Dendritic cell treated with granulocyte-macrophage colony-stimulating factor and Interleukin-4, amounts not matched to agents 40 ng/mL and 50 ng/mL, for 4 days (primary cell): ENCODE measurements around the gene NHLRC2.
"Not testable (repeated sequence)": the region's sequence is repeated elsewhere in the genome, so short reads cannot be mapped to it uniquely, and the experiment has no call there.

ENCODE experiments used
- H3K27ac Mint-ChIP-seq: one replicate; pipeline ENCODE4 v1.8.0; 2022; ENCODE audit warnings: mild to moderate bottlenecking, mixed read lengths
- H3K27me3 Mint-ChIP-seq: one replicate; pipeline ENCODE4 v1.8.0; 2022; ENCODE audit warnings: mild to moderate bottlenecking, mixed read lengths
- H3K36me3 Mint-ChIP-seq: one replicate; pipeline ENCODE4 v1.8.0; 2022; ENCODE audit warnings: low read depth, mixed read lengths
- H3K4me1 Mint-ChIP-seq: one replicate; pipeline ENCODE4 v1.8.0; 2022; ENCODE audit warnings: low read depth, mixed read lengths
- H3K4me3 Mint-ChIP-seq: one replicate; pipeline ENCODE4 v1.8.0; 2022; ENCODE audit warnings: mild to moderate bottlenecking, moderate library complexity, mixed read lengths
- H3K9me3 Mint-ChIP-seq: one replicate; pipeline ENCODE4 v1.8.0; 2022; ENCODE audit warnings: mixed read lengths
- intact Hi-C: fragments of 100-400 bp; cut with micrococcal nuclease; formaldehyde crosslinking; loops from one replicate; pipeline ENCODE4 v1.15.0; 2022

Gene NHLRC2

DNA sequence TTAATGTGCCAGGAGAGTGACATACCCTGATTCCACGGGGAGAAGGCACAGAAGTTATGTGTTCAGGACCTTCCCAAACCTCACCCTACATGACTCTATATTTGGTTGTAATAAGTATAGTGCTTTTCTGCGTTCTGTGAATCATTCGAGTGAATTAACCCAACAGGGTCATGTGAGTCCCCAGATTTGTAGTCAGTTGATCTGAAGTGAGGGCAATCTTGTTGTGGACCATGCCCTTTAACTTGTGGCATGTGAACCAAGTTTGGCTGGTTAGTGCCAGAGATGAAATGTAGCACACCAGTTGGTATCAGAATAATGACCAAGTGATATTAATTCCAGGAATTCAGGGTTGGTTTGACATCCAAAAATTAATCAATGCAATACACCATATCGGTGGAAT is 70.2 kb downstream of the NHLRC2 start:
- Mint-ChIP-seq H3K9me3 (peaks cover 8% of the 10 kb centered on the region), H3K4me1 (peaks cover 8% of the 10 kb centered on the region), H3K4me3 (no peak overlapping the region), H3K27ac (no peak overlapping the region), H3K27me3 (peaks cover 10% of the 10 kb centered on the region), H3K36me3 (no peaks in the 10 kb centered on the region)
- intact Hi-C loops: loop anchor here (5.0 kb wide), 1 partner anchor 178 kb away; no protein-coding TSS in a partner anchor

DNA sequence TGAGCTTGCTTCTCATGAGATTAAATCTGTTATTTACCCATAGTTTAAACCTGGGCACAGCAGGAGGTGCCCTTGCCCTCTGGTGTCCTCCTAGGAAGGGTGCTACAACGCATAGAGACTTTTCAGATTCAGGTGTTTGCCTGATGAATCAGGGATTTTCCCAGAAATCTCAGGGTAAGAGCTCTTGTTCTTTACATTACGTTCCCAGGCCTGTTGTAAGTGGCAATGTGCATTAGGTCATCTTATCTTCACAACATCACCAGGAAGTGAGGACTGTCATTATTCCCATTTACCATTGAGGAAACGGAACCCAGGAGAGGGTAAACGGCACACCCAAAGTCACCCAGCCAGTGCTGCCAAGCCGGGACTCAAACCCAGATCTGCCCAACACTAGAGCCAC is 73.0 kb downstream of the NHLRC2 start:
- Mint-ChIP-seq H3K27me3 (peaks cover 10% of the 10 kb centered on the region), H3K36me3 (no peaks in the 10 kb centered on the region)

DNA sequence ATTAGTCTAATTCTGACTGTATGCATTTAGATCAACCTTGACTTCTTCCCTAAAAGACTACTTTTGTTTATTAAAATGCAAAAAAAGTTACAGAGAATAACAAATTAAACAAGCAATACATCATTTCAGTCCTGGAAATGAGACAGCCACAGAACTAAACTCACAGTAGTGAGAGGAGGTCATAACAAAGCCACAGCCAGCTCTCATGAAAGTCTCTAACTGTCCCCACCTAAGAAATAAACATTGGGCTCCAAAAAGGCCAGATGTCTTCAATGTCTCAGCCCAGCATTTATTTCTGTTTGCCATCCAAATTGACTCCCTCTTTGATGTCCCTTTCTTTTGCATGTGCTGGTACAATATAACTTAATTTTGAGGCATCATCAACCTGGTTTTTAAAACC is 74.4 kb downstream of the NHLRC2 start:
- Mint-ChIP-seq H3K36me3 (no peaks in the 10 kb centered on the region), H3K4me1 (peaks cover 8% of the 10 kb centered on the region)

More for the DNA sequence above, 73.0 kb downstream of the NHLRC2 start:
- Mint-ChIP-seq H3K9me3 (peaks cover 8% of the 10 kb centered on the region), H3K27ac (no peak overlapping the region), H3K4me1 (peaks cover 8% of the 10 kb centered on the region), H3K4me3 (no peak overlapping the region)
- intact Hi-C loops: loop anchor here (5.0 kb wide), 1 partner anchor 175 kb away; no protein-coding TSS in a partner anchor

DNA sequence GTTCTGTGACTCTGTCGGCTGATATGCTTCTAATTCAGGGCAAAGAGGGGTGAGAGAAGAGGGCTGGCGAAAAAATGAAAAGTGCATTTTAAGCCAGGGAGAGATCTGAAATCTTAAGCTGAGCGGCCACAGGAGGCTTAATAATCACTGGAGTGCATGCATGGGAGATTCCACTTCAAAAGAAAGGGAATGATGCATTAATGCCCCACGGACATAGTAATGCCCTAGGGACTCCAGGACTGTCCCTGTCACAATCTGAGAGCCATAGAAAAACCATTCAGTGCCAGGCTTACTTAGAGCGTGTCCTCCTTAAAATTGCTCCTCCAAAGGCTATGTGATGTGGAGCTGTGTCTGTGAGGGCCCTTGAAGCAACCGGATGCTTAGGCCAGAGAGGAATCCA is 75.1 kb downstream of the NHLRC2 start:
- H3K27ac Mint-ChIP-seq: no peak overlapping the region
- H3K36me3 Mint-ChIP-seq: no peaks in the 10 kb centered on the region
- H3K9me3 Mint-ChIP-seq: peaks cover 6% of the 10 kb centered on the region
- H3K4me1 Mint-ChIP-seq: peaks cover 8% of the 10 kb centered on the region
- H3K27me3 Mint-ChIP-seq: no peaks in the 10 kb centered on the region
- H3K4me3 Mint-ChIP-seq: no peak overlapping the region
- intact Hi-C loops: loop anchor here (5.0 kb wide), 1 partner anchor 173 kb away; no protein-coding TSS in a partner anchor

More for the DNA sequence above, 74.4 kb downstream of the NHLRC2 start:
- Mint-ChIP-seq H3K9me3 (peaks cover 8% of the 10 kb centered on the region), H3K4me3 (no peak overlapping the region), H3K27ac (no peak overlapping the region), H3K27me3 (no peaks in the 10 kb centered on the region)
- intact Hi-C loops: loop anchor here (5.0 kb wide), 1 partner anchor 173 kb away; no protein-coding TSS in a partner anchor

DNA sequence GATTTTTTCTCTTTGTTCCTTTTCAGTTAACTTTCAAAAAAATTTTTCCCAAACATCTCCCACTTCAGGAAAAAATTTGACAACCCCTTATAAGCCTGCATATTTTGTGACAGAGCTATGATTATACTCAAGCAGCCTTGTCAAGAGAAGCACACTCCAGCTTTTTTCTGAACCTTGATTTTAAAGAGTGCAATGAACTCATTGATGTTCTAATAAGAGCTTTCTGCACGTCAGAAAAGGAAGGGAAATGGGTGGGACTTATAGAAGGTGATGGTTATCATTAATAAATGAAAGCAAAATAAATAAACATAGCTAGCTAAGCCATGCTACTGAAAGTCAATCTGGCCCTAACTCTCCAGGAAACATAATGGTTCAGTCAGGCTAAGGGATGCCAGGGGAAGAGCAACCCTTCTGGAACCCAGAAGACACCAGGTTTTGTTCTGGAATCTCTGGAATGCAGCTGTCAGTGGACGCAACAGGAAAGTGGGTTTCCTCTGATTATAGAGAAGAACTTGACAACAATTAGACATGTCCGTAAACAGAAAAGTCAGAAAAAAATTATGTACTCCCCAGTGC is 76.1 kb downstream of the NHLRC2 start:
- H3K27me3 Mint-ChIP-seq: no peaks in the 10 kb centered on the region
- intact Hi-C loops: no loop called here
- H3K27ac Mint-ChIP-seq: no peak overlapping the region
- H3K4me1 Mint-ChIP-seq: peaks cover 8% of the 10 kb centered on the region
- no peak overlapping the region for H3K4me3 Mint-ChIP-seq
- no peaks in the 10 kb centered on the region for H3K36me3 Mint-ChIP-seq
- H3K9me3 Mint-ChIP-seq: no peaks in the 10 kb centered on the region

DNA sequence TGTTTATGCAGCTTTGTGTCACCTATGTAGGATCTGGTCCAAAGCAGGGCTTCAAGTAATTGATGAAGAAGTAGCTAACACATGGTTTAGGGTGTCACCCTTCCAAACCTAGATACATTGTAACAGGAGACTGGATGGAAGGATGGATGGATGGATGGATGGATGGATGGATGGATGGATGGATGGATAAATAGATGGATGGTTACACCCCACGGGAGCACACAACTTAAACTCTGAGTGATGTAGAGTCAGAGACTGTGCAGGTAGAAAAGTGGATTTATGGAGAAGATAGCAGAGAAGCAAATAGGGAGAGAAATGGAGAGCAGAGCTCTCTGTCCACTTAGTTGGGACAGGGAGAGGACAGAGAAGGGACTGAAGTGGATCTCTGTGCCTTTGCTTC is 78.4 kb downstream of the NHLRC2 start:
- Mint-ChIP-seq H3K9me3 (no peaks in the 10 kb centered on the region), H3K4me3 (no peak overlapping the region), H3K27me3 (no peaks in the 10 kb centered on the region), H3K27ac (no peak overlapping the region), H3K36me3 (no peaks in the 10 kb centered on the region), H3K4me1 (peaks cover 8% of the 10 kb centered on the region)
- intact Hi-C loops: no loop called here

DNA sequence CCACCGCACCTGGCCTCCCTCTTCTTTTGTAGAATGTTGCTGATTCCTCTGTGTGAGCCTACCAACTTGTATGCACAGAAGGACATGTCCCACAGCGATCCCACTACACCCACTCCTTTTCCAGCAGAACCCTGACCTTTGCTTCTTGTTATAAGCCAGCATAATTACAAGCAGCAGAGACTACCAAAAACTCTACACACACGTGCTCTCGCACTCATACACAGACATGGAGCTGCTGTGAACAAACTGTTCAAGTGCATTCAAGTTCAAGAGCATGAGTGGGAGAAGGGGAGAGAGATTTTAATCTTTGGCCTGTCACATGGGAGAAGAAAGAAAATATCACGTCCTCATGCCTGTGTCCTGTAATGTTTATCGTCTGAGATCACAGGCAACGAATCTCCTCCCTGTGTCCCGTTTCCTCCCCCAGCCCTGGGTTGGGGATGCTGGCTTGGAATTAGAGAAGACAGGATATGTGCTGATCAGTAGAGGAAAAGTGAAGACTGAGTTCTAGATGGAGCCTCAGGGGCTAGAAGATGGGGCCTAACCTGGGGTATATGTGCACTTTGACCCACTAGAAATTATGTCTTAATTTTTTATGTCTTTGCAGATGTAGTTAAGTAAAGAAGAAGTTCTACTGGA is 79.6 kb downstream of the NHLRC2 start:
- no peaks in the 10 kb centered on the region for H3K9me3 Mint-ChIP-seq
- H3K4me3 Mint-ChIP-seq: no peak overlapping the region
- peaks cover 6% of the 10 kb centered on the region for H3K4me1 Mint-ChIP-seq
- no peak overlapping the region for H3K27ac Mint-ChIP-seq
- intact Hi-C loops: no loop called here
- H3K36me3 Mint-ChIP-seq: no peaks in the 10 kb centered on the region
- H3K27me3 Mint-ChIP-seq: peaks cover 3% of the 10 kb centered on the region

DNA sequence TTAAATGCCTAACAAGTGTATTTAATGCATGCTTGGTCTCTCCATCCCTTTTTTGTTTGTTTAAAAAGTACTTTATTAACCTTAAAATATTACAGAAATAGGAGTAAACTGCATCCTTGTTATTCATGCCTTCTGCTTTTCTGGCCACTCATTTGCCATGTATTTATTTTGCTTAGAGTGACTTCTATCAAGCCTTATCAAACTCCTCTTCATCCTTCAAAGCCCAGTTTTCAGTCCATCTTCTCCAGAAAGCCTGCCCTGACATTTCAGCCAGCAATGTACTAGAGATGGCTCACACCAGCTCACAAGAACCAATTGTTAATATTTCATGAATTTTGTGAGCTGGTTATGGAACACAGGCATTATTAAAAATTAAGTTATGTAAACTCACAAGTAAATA is 82.8 kb downstream of the NHLRC2 start:
- intact Hi-C loops: no loop called here
- no peak overlapping the region for H3K27ac Mint-ChIP-seq
- H3K4me1 Mint-ChIP-seq: no peaks in the 10 kb centered on the region
- no peaks in the 10 kb centered on the region for H3K9me3 Mint-ChIP-seq
- H3K36me3 Mint-ChIP-seq: no peaks in the 10 kb centered on the region
- H3K27me3 Mint-ChIP-seq: peaks cover 6% of the 10 kb centered on the region
- H3K4me3 Mint-ChIP-seq: no peak overlapping the region

DNA sequence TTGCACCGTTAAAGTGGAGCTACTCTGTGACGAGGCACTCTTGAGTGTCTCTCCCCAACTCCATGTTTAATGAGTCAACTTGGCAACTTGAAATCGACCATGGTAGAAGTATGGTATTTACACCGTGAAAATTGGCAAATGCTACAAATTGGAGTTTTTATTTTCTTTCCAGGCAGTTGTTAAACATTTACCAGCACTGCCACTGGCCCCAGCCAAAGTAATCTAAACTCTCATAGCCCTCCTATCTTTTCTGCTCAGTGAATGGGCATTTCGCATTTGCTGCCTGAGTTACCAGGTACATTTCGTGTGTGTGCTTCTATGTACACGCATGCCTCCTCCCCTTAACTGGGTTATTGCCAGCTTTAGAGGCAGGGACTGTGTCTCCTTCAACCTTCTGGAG is 83.3 kb downstream of the NHLRC2 start:
- no peaks in the 10 kb centered on the region for H3K36me3 Mint-ChIP-seq
- peaks cover 6% of the 10 kb centered on the region for H3K27me3 Mint-ChIP-seq
- H3K4me1 Mint-ChIP-seq: no peaks in the 10 kb centered on the region
- no peak overlapping the region for H3K27ac Mint-ChIP-seq
- no peak overlapping the region for H3K4me3 Mint-ChIP-seq
- intact Hi-C loops: no loop called here
- no peaks in the 10 kb centered on the region for H3K9me3 Mint-ChIP-seq

DNA sequence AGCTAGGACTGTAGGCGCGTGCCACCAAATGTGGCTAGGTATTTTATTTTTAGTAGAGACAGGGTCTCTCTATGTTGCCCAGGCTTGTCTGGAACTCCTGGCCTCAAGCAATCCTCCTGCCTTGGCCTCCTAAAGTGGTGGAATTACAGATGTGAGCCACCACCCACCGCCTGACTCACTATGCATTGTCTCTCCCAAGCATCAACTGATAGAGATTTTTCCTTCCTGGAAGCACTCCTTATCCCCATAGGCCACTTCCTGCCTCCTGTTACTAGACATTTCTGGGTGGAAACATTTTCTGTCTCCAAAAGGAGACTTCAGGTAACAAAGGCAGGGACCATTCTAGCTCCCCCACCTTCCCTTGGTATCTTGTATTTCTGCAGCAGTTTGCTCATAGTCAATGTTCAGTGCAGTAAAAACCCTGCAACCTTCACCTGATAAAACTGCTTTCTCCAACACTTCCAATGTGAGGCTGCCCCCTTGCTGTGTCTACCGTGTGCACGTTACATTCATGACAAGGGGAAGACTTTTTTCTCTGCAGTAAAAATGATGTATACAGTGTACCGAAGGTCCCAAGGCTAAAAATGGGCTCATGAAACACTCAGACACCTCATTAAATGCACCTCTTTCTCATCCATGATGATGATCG is 84.9 kb downstream of the NHLRC2 start:
- no peaks in the 10 kb centered on the region for H3K36me3 Mint-ChIP-seq
- H3K27ac Mint-ChIP-seq: no peak overlapping the region
- intact Hi-C loops: no loop called here
- H3K4me3 Mint-ChIP-seq: no peak overlapping the region
- H3K4me1 Mint-ChIP-seq: no peaks in the 10 kb centered on the region
- H3K9me3 Mint-ChIP-seq: no peaks in the 10 kb centered on the region
- H3K27me3 Mint-ChIP-seq: peaks cover 6% of the 10 kb centered on the region

DNA sequence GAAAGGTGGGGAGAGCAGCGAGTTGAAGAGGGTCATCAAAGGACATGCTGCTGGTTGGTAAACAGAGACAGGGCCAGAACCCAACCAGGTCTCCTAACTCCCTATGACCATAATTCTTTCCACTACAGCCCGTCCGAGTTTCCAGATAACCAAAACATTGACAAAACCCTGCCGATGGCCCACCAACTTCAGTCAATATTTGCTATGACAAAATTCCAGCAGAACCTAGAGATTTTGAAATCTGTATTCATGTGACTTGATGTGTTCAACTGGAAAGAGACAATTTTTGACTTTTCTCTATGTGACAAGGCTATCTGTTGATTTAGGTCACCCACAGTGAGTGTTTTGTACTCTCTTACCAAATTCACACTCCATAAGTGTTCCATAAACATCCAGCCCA is 86.7 kb downstream of the NHLRC2 start:
- intact Hi-C loops: no loop called here

DNA sequence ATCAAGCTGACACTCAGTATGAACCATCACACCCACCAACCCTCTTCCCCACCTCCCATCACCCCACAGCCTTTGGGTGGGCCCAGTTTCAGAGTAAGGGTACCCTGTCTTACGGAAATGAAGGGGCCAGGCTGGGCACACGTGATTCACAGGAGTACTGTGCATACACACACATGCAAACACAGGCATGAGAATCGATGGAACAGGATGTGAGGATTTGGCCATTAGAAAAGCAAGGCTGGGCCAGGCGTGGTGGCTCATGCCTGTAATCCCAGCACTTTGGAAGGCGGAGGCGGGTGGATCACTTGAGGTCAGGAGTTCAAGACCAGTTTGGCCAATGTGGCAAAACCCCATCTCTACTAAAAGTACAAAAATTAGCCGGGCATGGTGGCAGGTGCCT is 88.7 kb downstream of the NHLRC2 start:
- intact Hi-C loops, H3K9me3 Mint-ChIP-seq, H3K36me3 Mint-ChIP-seq, H3K4me1 Mint-ChIP-seq, H3K4me3 Mint-ChIP-seq, H3K27me3 Mint-ChIP-seq, H3K27ac Mint-ChIP-seq: not testable (repeated sequence)

More for the DNA sequence above, 86.7 kb downstream of the NHLRC2 start:
- Mint-ChIP-seq H3K4me3 (no peak overlapping the region), H3K27ac (no peak overlapping the region), H3K27me3 (peaks cover 6% of the 10 kb centered on the region), H3K36me3 (no peaks in the 10 kb centered on the region), H3K4me1 (no peaks in the 10 kb centered on the region), H3K9me3 (no peaks in the 10 kb centered on the region)

DNA sequence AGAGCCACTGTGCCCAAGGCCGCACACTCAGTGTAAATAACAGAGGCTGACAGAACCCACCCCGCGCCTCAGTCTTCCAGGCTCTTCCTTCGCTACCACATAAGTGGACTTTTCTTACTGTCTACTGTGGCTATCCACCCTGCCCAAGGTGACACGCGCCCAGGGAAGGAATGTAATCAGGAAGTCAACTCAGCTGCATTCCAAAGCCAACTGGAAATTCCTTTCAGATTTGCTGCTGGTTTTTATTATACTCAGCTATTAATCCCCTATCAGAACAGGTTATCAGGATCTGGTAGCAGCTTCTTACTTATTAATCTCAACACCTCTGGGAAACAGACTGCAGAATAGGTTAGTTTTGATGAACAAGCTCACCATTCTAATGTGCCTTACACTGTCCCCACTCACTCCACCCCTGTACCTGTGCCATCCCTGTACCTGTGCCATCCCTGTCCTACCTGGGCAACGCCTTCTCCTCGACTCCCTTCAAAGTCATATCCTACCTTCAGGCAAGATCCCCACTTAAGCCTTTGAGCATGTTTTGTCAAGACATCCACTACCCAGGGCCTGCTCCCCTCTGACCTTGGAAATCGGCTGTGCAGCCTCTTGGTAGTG is 90.7 kb downstream of the NHLRC2 start:
- Mint-ChIP-seq H3K4me3 (no peak overlapping the region), H3K36me3 (no peaks in the 10 kb centered on the region), H3K9me3 (no peaks in the 10 kb centered on the region), H3K27ac (no peak overlapping the region), H3K27me3 (peaks cover 4% of the 10 kb centered on the region), H3K4me1 (no peaks in the 10 kb centered on the region)
- intact Hi-C loops: no loop called here

DNA sequence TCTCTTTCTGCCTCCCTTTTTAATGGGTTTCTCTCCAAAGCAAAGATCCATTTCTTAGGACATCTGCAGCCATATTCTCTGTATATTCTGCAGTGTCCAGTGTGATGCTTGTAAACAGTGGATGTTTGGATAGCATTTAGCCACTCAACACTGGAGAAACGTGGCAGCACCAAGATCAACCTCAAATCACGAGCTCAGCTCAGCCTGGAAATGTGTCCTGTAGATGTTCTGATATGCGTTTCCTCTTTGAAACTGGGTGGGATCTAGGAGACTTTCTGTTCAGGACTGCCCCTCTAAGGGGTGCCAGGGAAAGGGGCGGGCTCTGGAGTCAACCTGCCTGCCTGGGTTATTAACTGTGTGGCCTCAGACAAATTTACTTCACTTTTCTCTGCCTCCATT is 91.2 kb downstream of the NHLRC2 start:
- H3K4me1 Mint-ChIP-seq: no peaks in the 10 kb centered on the region
- H3K9me3 Mint-ChIP-seq: no peaks in the 10 kb centered on the region
- no peaks in the 10 kb centered on the region for H3K36me3 Mint-ChIP-seq
- no peak overlapping the region for H3K27ac Mint-ChIP-seq
- peaks cover 4% of the 10 kb centered on the region for H3K27me3 Mint-ChIP-seq
- H3K4me3 Mint-ChIP-seq: no peak overlapping the region
- intact Hi-C loops: no loop called here
